ENCODE results near the gene C6orf136.

The C6orf136 gene

GRCh38 chr6:30696432-30696831 lies 49.5 kb downstream of the C6orf136 start:
- no peak overlapping the region for H3K27ac ChIP-seq (ENCODE audit: low read length)
- no peak overlapping the region for H3K4me3 ChIP-seq (ENCODE audit: low read length)
- no peaks in the 10 kb centered on the region for H3K27me3 ChIP-seq (ENCODE audit: control insufficient read depth, insufficient read depth, low read length)
- no peak overlapping the region for H3K9ac ChIP-seq (ENCODE audit: low read length)
- H3K36me3 ChIP-seq (ENCODE audit: control insufficient read depth, low read depth, low read length), result peaks cover 12% of the 10 kb centered on the region
- H3K4me1 ChIP-seq (ENCODE audit: control insufficient read depth, low read depth, low read length), result peaks cover 1% of the 10 kb centered on the region
- no peaks in the 10 kb centered on the region for H3K9me3 ChIP-seq (ENCODE audit: control insufficient read depth, low read depth, low read length)

GRCh38 chr6:30700340-30700739 lies 53.4 kb downstream of the C6orf136 start:
- Histone ChIP-seq H3K27ac (ENCODE audit: low read length) (no peak overlapping the region), H3K36me3 (ENCODE audit: control insufficient read depth, low read depth, low read length) (peaks cover 38% of the 10 kb centered on the region)

More at GRCh38 chr6:30700340-30700739, 53.4 kb downstream of the C6orf136 start:
- no peaks in the 10 kb centered on the region for H3K27me3 ChIP-seq (ENCODE audit: control insufficient read depth, insufficient read depth, low read length)
- H3K4me1 ChIP-seq (ENCODE audit: control insufficient read depth, low read depth, low read length), result no peaks in the 10 kb centered on the region
- H3K9me3 ChIP-seq (ENCODE audit: control insufficient read depth, low read depth, low read length), result no peaks in the 10 kb centered on the region
- no peak overlapping the region for H3K9ac ChIP-seq (ENCODE audit: low read length)
- H3K4me3 ChIP-seq (ENCODE audit: low read length), result no peak overlapping the region

Data from iPS-18a (cell line).